ELR (cell line): Measurements from ENCODE around the gene HES3.

Source experiments
- DNase-seq: peaks from one replicate; pipeline ENCODE4 v3.0.0-alpha.2; 2015; ENCODE audit warnings: low read depth

Gene HES3

DNA sequence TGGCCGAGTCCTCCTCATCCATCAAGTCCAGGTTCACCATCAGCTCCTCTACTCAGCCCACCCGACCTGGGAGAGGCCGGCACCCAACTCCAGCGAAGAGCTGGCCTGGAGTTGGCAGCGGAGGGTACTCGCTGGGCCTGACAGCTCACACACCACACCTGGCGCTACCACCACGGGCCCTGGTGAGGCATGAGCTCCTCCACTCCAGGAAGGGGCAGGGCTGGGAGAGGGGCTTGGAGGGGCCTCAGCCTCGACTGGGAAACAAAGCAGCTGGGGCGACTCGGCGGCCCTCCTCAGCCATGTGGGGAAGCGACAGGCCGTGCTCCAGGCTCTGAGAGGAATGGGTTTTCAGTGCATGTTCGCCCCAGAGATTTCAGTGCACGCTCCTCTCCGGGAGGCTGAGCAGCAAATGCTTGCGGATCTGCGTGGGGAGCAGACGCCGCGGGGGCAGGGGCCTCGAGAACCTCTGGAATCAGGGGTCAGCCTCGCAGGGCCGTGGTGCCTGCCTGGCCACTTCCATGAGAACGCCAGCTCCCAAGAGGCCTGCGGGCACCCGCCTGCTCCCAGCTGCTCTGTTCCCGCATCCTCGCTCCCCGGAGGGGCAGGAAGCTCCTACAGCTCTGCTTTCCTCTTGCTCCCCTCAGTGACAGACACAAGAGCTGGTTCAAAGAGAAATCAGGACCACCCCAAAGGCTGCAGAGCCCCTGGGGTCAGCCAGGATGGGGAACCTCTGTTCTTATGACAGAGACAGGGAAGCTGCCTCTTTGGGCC, 35.8 kb downstream of the HES3 start:
- DNase-seq, result no peak

- DNase-seq, result no peak
Measured at GRCh38 chr1:6280761-6281451, 36.9 kb downstream of the HES3 start.

- DNase-seq, result no peak
Measured at GRCh38 chr1:6281511-6282402, 37.8 kb downstream of the HES3 start.

DNA sequence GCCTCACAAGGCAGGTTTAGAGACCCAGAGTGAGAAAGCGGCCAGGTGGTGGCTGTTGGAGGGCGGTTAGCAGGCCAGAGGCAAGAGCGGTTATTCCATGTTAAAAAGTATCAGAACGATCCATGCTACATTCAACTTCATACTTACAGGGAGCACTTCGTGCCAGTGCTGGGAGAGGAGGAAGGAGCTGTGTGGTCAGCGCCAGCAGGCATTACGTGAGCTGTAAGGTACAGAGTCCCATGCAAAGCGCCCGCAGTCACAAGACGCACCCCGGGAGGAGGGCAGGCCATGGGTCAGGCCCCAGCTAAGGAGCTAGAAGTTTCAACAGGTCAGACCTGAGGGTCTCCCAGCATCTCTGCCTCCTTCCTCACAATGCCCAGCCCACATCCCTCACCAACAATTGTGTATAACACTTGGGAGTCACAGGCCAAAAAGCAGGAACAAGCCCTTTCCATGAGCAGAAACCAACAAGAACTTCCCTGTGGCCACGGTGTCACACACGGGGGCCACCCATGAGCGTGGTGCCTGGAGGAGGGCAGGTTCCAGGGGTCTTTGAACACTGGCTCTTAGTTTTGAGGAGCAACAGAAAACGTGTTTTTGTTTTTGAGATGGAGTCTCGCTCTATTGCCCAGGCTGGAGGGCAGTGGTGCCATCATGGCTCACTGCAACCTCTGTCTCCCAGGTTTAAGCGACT, 38.7 kb downstream of the HES3 start:
- DNase-seq, result no peak

DNA sequence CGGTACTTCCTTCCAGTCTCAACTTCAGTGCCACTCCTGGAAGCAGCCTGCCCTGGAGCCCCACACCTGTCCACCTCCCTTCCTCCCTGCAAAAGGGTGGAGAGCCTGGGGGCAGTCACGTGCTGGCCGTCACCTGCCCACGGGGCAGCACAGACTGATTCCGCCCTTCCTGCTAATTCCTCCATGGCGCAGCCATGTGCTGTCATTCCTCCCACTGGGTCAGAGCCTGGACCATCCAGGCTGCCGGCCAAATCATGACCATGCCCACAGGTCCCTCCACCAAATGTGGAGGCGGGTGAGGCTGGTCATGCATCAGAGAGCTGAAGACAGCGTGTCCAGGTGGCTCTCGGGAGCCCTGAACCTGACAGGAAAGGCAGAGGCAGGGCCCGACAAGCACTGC, 41.4 kb downstream of the HES3 start:
- no peak for DNase-seq

DNA sequence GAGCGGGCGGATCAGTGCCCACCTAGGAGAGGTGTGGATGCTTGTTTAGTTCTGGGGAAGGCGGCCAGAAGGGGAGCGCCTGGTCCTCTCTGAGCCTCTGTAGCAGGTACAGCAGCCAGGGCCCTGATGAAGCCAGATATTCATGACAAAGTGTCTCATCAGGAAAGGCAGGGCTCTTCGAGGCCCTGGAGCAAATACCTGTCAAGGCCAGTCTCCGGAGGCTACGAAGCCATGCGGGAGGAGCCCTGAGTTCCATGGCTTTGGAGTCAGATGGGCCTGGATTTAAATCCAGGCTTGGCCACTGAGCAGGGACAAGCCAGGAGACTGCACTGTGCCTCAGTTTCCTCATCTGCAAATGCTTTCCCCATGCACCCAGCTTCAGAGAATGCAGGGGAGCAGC, 42.3 kb downstream of the HES3 start:
- no peak for DNase-seq

DNA sequence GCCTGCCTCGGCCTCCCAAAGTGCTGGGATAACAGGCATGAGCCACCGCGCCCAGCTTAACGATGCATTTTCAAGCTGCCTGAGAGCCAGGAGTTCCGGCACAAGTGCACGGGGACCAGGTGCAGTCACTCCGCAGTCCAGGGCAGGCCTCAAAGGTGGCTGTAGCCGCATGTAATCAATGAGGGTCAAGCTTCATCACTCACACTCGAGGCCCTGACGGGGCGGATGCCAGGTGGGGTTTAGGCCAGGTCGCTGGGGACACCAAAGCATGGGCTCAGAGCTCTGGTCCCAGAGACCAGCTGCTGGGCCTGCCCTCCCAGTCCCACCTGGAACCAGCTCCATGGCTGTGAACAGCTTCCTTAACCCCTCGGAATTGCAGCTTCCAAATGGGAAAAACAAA, 43.0 kb downstream of the HES3 start:
- DNase-seq, result no peak

GRCh38 chr1:6287431-6287886, 43.5 kb downstream of the HES3 start:
- no peak for DNase-seq

DNA sequence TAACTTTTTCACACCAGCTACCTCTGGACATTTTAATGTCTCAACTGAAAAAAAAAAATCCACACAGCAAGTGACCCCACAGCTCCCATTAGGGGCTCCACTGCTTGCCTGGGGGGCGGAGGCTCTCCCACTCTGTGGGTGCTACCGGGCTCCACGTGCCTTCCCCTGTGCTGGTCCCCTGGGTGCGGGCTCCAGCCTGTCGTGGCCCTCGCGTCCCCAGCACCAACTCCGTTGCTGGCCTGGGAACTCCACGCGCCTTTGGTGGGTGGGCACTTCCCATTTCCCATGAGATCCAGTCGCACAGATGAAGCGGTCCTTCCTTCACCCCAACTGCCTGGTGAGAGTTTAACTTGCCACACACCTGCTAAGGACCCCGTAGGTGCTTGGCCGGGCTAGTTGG, 44.0 kb downstream of the HES3 start:
- DNase-seq, result no peak

GRCh38 chr1:6288665-6289064, 44.7 kb downstream of the HES3 start:
- DNase-seq, result no peak

DNA sequence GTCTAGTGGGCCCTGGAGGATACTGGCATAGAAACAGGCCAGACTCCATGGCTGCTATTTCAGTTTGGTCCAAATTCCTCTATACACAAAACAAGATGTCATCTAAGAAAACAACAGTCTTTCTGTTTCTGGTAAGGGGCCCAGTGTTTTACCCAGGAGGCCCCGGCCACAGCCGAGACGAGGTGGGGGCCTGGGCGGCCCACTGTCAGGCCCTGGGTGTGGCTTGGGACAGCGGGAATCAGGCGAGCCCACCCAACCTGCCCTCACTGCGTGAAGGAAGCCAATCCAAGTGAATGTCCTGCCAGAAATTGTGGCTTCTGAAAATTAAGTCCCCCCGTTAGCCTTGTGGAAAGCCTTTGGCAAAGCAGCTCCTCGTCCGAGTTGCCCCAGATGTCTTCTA, 48.1 kb downstream of the HES3 start:
- no peak for DNase-seq

GRCh38 chr1:6294080-6294889, 50.3 kb downstream of the HES3 start:
- no peak for DNase-seq

- no peak for DNase-seq
Measured at GRCh38 chr1:6294890-6295556, 51.0 kb downstream of the HES3 start.
